ENCODE results near the gene MYH2.
"Not testable (repeated sequence)": the region's sequence is repeated elsewhere in the genome, so short reads cannot be mapped to it uniquely, and the experiment has no call there.

Gene MYH2

GRCh38 chr17:10549096-10549842, at the start of gene MYH2:
Gene MYH2, minus strand, starts transcription at chr17:10549658. Its CDS starts 1,738 bp downstream, at chr17:10547920.
- no peak for DNase-seq

- no peak for DNase-seq
These were observed 49.2 kb upstream of the MYH2 start for GRCh38 chr17:10598621-10599020.

GRCh38 chr17:10589553-10590145, 40.2 kb upstream of the MYH2 start:
- DNase-seq, result no peak

GRCh38 chr17:10585529-10585928, 36.1 kb upstream of the MYH2 start:
- DNase-seq, result no peak

- no peak for DNase-seq
These were observed 34.4 kb upstream of the MYH2 start for GRCh38 chr17:10583834-10584233.

- no peak for DNase-seq
These were observed 29.8 kb upstream of the MYH2 start for GRCh38 chr17:10579270-10579669.

- no peak for DNase-seq
These were observed 24.9 kb upstream of the MYH2 start for GRCh38 chr17:10574324-10574723.

GRCh38 chr17:10563991-10564660, 14.7 kb upstream of the MYH2 start:
- no peak for DNase-seq

GRCh38 chr17:10558049-10558448, 8.6 kb upstream of the MYH2 start:
- DNase-seq, result no peak

GRCh38 chr17:10557422-10557821, 8.0 kb upstream of the MYH2 start:
- DNase-seq, result no peak

- DNase-seq, result no peak
These were observed 7.0 kb upstream of the MYH2 start for GRCh38 chr17:10556301-10557005.

- no peak for DNase-seq
These were observed 556 bp upstream of the MYH2 start for GRCh38 chr17:10550014-10550413.

GRCh38 chr17:10547351-10547750, 2.1 kb downstream of the MYH2 start:
- DNase-seq, result no peak

- DNase-seq, result not testable (repeated sequence)
These were observed 6.0 kb downstream of the MYH2 start for GRCh38 chr17:10543486-10543885.

- DNase-seq, result not testable (repeated sequence)
These were observed 8.3 kb downstream of the MYH2 start for GRCh38 chr17:10541179-10541578.

GRCh38 chr17:10532026-10532425, 17.4 kb downstream of the MYH2 start:
- DNase-seq, result no peak

- DNase-seq, result no peak
These were observed 22.0 kb downstream of the MYH2 start for GRCh38 chr17:10527419-10527818.

- DNase-seq, result no peak
These were observed 22.9 kb downstream of the MYH2 start for GRCh38 chr17:10526517-10526916.

GRCh38 chr17:10523064-10523463, 26.4 kb downstream of the MYH2 start:
- no peak for DNase-seq

- no peak for DNase-seq
These were observed 27.5 kb downstream of the MYH2 start for GRCh38 chr17:10521949-10522348.

GRCh38 chr17:10518271-10519037, 31.0 kb downstream of the MYH2 start, which contains the start of gene MYH1:
Gene MYH1, minus strand, starts transcription at chr17:10518542. Its CDS starts 1,900 bp downstream, at chr17:10516642.
- no peak for DNase-seq

GRCh38 chr17:10516638-10517037, 32.8 kb downstream of the MYH2 start:
- DNase-seq, result no peak

- no peak for DNase-seq
These were observed 33.4 kb downstream of the MYH2 start for GRCh38 chr17:10516065-10516464.
